ENCODE results near the gene FAM131A.

DNA sequence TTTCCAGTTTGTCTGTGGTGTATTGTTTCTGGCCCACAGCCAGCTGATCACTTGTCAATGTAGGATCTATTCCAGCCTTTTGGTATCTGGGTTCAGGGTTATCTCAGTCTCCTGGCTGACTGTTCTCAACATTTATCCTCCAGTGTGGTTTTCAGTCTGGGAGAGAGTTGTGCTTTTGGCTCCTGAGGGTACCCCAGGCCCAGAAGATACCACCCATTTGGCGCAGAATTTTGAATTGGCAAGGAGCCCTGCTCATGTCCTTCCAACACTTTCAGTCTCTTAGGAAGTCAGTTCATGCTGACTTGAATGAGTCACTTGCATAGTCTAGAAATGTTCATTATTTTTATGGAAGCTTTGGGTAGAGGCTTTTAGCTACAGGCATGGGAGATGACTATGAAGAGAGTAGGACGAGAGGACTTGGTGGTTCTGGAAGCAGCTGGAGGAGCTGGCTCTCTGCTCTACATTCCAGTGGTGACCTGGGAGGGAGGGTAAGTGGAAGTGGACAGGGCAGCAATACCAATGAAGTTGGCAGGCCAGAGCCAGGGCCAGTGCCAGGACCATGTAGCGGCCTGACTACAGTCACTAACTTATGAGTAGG lies 31.3 kb downstream of the FAM131A start:
- TF ChIP-seq, protein P1, sequence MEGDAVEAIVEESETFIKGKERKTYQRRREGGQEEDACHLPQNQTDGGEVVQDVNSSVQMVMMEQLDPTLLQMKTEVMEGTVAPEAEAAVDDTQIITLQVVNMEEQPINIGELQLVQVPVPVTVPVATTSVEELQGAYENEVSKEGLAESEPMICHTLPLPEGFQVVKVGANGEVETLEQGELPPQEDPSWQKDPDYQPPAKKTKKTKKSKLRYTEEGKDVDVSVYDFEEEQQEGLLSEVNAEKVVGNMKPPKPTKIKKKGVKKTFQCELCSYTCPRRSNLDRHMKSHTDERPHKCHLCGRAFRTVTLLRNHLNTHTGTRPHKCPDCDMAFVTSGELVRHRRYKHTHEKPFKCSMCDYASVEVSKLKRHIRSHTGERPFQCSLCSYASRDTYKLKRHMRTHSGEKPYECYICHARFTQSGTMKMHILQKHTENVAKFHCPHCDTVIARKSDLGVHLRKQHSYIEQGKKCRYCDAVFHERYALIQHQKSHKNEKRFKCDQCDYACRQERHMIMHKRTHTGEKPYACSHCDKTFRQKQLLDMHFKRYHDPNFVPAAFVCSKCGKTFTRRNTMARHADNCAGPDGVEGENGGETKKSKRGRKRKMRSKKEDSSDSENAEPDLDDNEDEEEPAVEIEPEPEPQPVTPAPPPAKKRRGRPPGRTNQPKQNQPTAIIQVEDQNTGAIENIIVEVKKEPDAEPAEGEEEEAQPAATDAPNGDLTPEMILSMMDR (IDR thresholded peaks at IDR 0.05; ENCODE audit: poor library complexity, severe bottlenecking) = no peak
- TF ChIP-seq MXI1 (conservative IDR thresholded peaks at IDR 0.05; ENCODE audit: poor library complexity, severe bottlenecking) = no peak
- no peak for TF ChIP-seq SMC3 (conservative IDR thresholded peaks at IDR 0.05; ENCODE audit: poor library complexity)
- no peak for TF ChIP-seq POLR2AphosphoS5 (IDR thresholded peaks at IDR 0.05)
- TF ChIP-seq EZH2 (IDR thresholded peaks at IDR 0.05; ENCODE audit: borderline replicate concordance, insufficient read depth, low read length, poor library complexity, severe bottlenecking) = no peak
- no peak for TF ChIP-seq TAF1 (IDR thresholded peaks at IDR 0.05; ENCODE audit: low read depth)
- TF ChIP-seq RAD21 (conservative IDR thresholded peaks at IDR 0.05) = no peak
- TF ChIP-seq, protein P2, sequence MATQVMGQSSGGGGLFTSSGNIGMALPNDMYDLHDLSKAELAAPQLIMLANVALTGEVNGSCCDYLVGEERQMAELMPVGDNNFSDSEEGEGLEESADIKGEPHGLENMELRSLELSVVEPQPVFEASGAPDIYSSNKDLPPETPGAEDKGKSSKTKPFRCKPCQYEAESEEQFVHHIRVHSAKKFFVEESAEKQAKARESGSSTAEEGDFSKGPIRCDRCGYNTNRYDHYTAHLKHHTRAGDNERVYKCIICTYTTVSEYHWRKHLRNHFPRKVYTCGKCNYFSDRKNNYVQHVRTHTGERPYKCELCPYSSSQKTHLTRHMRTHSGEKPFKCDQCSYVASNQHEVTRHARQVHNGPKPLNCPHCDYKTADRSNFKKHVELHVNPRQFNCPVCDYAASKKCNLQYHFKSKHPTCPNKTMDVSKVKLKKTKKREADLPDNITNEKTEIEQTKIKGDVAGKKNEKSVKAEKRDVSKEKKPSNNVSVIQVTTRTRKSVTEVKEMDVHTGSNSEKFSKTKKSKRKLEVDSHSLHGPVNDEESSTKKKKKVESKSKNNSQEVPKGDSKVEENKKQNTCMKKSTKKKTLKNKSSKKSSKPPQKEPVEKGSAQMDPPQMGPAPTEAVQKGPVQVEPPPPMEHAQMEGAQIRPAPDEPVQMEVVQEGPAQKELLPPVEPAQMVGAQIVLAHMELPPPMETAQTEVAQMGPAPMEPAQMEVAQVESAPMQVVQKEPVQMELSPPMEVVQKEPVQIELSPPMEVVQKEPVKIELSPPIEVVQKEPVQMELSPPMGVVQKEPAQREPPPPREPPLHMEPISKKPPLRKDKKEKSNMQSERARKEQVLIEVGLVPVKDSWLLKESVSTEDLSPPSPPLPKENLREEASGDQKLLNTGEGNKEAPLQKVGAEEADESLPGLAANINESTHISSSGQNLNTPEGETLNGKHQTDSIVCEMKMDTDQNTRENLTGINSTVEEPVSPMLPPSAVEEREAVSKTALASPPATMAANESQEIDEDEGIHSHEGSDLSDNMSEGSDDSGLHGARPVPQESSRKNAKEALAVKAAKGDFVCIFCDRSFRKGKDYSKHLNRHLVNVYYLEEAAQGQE (IDR thresholded peaks at IDR 0.05; ENCODE audit: borderline replicate concordance) = no peak
- no peak for TF ChIP-seq EP300 (conservative IDR thresholded peaks at IDR 0.05; ENCODE audit: poor library complexity, severe bottlenecking)

Measured in neural cell (in vitro differentiated cells).